ENCODE results near the gene NCKAP1. TPM values are rescaled to one million over a fixed set of nuclear protein-coding genes. Genes with fewer than 3 reads are reported as not detected.
A peak's percentile ranks its signal among the peaks of the same experiment; 100 is the strongest.

The NCKAP1 gene
- polyA plus RNA-seq, 2 of the 4 experiments (the other 2 are of a cell fraction): 98.8 to 201 TPM

GRCh38 chr2:182949572-182950189, 88.6 kb downstream of the NCKAP1 start:
- H3K4me2 ChIP-seq: peak overlapping the region; percentile 61
- ChIA-PET POLR2A (no interaction called here), CTCF (interaction anchor here (1.1 to 1.3 kb wide), 3 partner anchors 31 to 187 kb away, joined by 3 to 4 read pairs (median 3); no protein-coding TSS in a partner anchor)
- FAIRE-seq (no peak), ATAC-seq (peak; percentile 84 to 90), DNase-seq (ENCODE audit: low read depth in 1 of 2, low spot score in 1 of 2) (peak in 1 of 2 experiments; percentile 69)
- no peaks in the 10 kb centered on the region for H3K9me3 ChIP-seq
- TF ChIP-seq POLR2A (IDR thresholded peaks at IDR 0.05; ENCODE audit: low read length) (no peak), REST (IDR thresholded peaks at IDR 0.05) (no peak), MAFK (IDR thresholded peaks at IDR 0.05; ENCODE audit: partially characterized antibody) (peak; percentile 57), FOSL2 (IDR thresholded peaks at IDR 0.05) (peak; percentile 31; the same call in 1 of the 2 replicates), FOSL2 (CRISPR knock-in tag; IDR thresholded peaks at IDR 0.05) (peak; percentile 84), MAX (IDR thresholded peaks at IDR 0.05) (no peak), EP300 (IDR thresholded peaks at IDR 0.05) (no peak)
- H3K27ac ChIP-seq: peak overlapping the region; percentile 64 to 66
- H3K4me3 ChIP-seq: no peak overlapping the region
- 34% methylated on average over 5 of the region's 5 CpGs for WGBS (ENCODE audit: missing lambda C conversion rate)
- peaks cover 37% of the 10 kb centered on the region for H3K4me1 ChIP-seq

GRCh38 chr2:182949052-182949451, 89.2 kb downstream of the NCKAP1 start:
- H3K4me3 ChIP-seq: no peak overlapping the region
- H3K9me3 ChIP-seq: no peaks in the 10 kb centered on the region
- peak; percentile 52 to 58; a peak in 4 of 6 replicates for ATAC-seq
- peak overlapping the region; percentile 61 for H3K4me2 ChIP-seq
- no peak for TF ChIP-seq GATA3 (IDR thresholded peaks at IDR 0.05; ENCODE audit: borderline replicate concordance)
- TF ChIP-seq E2F6 (IDR thresholded peaks at IDR 0.05; ENCODE audit: borderline replicate concordance, low read depth): no peak
- TF ChIP-seq HDAC2 (IDR thresholded peaks at IDR 0.05): no peak
- TF ChIP-seq RAD21 (conservative IDR thresholded peaks at IDR 0.05 in 1 of 2, IDR thresholded peaks at IDR 0.05 in 1 of 2): no peak
- FAIRE-seq: peak; percentile 7
- no peak for DNase-seq (ENCODE audit: low read depth in 1 of 2, low spot score in 1 of 2)
- ChIA-PET CTCF (no interaction called here), POLR2A (no interaction called here)
- peak overlapping the region; percentile 64 to 66 for H3K27ac ChIP-seq
- peaks cover 37% of the 10 kb centered on the region for H3K4me1 ChIP-seq
- WGBS (ENCODE audit: missing lambda C conversion rate): 90% methylated on average over 4 of the region's 4 CpGs

- peak in 1 of 2 experiments; percentile 22; a peak in 3 of 6 replicates for ATAC-seq
These were observed 91.3 kb downstream of the NCKAP1 start for GRCh38 chr2:182946958-182947369.

More at GRCh38 chr2:182946958-182947369, 91.3 kb downstream of the NCKAP1 start:
- ChIA-PET POLR2A (no interaction called here), CTCF (no interaction called here)
- no peak for TF ChIP-seq ELK1 (IDR thresholded peaks at IDR 0.05; ENCODE audit: low read depth, low read length)
- no peak for TF ChIP-seq NPAS2 (CRISPR knock-in tag; IDR thresholded peaks at IDR 0.05; ENCODE audit: borderline replicate concordance)
- no peak for TF ChIP-seq HES2 (IDR thresholded peaks at IDR 0.05)
- TF ChIP-seq BHLHE40 (IDR thresholded peaks at IDR 0.05; ENCODE audit: low read depth, low read length): no peak
- no peak for TF ChIP-seq TFCP2L1 (CRISPR knock-in tag; IDR thresholded peaks at IDR 0.05)
- no peak for TF ChIP-seq BCL3 (IDR thresholded peaks at IDR 0.05)
- TF ChIP-seq TP53 (CRISPR knock-in tag; IDR thresholded peaks at IDR 0.05): no peak
- no peak for TF ChIP-seq HOXA7 (CRISPR knock-in tag; IDR thresholded peaks at IDR 0.05)
- TF ChIP-seq ATOH8 (CRISPR knock-in tag; IDR thresholded peaks at IDR 0.05; ENCODE audit: low read depth): no peak
- TF ChIP-seq SMC3 (IDR thresholded peaks at IDR 0.05): no peak
- TF ChIP-seq CBX8 (IDR thresholded peaks at IDR 0.05): no peak
- no peak for TF ChIP-seq CEBPB (IDR thresholded peaks at IDR 0.05)
- TF ChIP-seq FOSL2 (IDR thresholded peaks at IDR 0.05): no peak
- no peak for TF ChIP-seq FOSL2 (CRISPR knock-in tag; IDR thresholded peaks at IDR 0.05)
- TF ChIP-seq RARB (CRISPR knock-in tag; IDR thresholded peaks at IDR 0.05): no peak
- TF ChIP-seq CHD2 (IDR thresholded peaks at IDR 0.05; ENCODE audit: low read length, partially characterized antibody): no peak
- no peak for TF ChIP-seq MAZ (IDR thresholded peaks at IDR 0.05; ENCODE audit: borderline replicate concordance, low read depth, low read length)
- TF ChIP-seq SREBF2 (IDR thresholded peaks at IDR 0.05): no peak
- Histone ChIP-seq H3K4me1 (peaks cover 37% of the 10 kb centered on the region), H3K27ac (peak overlapping the region; percentile 1 to 54; a peak in 3 of 6 replicates), H3K4me2 (peak overlapping the region; percentile 27), H3K4me3 (no peak overlapping the region), H3K9me3 (no peaks in the 10 kb centered on the region)
- FAIRE-seq (no peak), DNase-seq (ENCODE audit: low read depth in 1 of 2, low spot score in 1 of 2) (no peak)
- WGBS (ENCODE audit: missing lambda C conversion rate): 35% methylated on average over 1 of the region's 1 CpG
